H1 (cell line): ENCODE results near the gene DNAH10. TPM values are rescaled to one million over a fixed set of nuclear protein-coding genes. Genes with fewer than 3 reads are reported as not detected.

Experiments
- CTCF ChIA-PET: fragments of 300-600 bp; sonication (Branson Sonifier 250); formaldehyde crosslinking; loops from one replicate; lab custom pipeline; 2021; ENCODE audit not compliant: partially characterized antibody; lab: Charles Lee
- POLR2A ChIA-PET: fragments of 300-600 bp; sonication (Branson Sonifier 250); formaldehyde crosslinking; loops from one replicate; lab custom pipeline; 2021; ENCODE audit warnings: inconsistent platforms; ENCODE audit not compliant: partially characterized antibody; lab: Charles Lee
- DNase-seq, 2 experiments: peaks; one replicate each; pipeline versions ENCODE4 v3.0.0 to v3.0.0-alpha.2; 2010 to 2022; ENCODE audit warnings: low spot score in 2 of 2, low read depth in 1 of 2, mixed read lengths in 1 of 2
- FAIRE-seq: peaks from 2 replicates; lab custom pipeline; 2011; peaks lifted over from hg19 to GRCh38; lab: Jason Lieb, UNC
- H2AFZ ChIP-seq: 2 replicates; pipeline ENCODE4 v1.8.1; 2012; ENCODE audit warnings: low read length, inconsistent platforms
- H2AK5ac ChIP-seq: 2 replicates; pipeline ENCODE4 v1.6.1; 2013; ENCODE audit warnings: low read depth, low read length
- H2BK120ac ChIP-seq: replicated peaks from 2 replicates; pipeline ENCODE3; 2013; ENCODE audit warnings: low read depth, low read length, inconsistent platforms
- H2BK12ac ChIP-seq: 2 replicates; pipeline ENCODE4 v1.6.1; 2013; ENCODE audit warnings: low read depth, low read length
- H2BK15ac ChIP-seq: 2 replicates; pipeline ENCODE4 v1.6.1; 2013; ENCODE audit warnings: low read length
- H2BK20ac ChIP-seq: 2 replicates; pipeline ENCODE4 v1.6.1; 2013; ENCODE audit warnings: low read length
- H2BK5ac ChIP-seq: 2 replicates; pipeline ENCODE4 v1.6.1; 2013; ENCODE audit warnings: low read depth, low read length
- H3K14ac ChIP-seq: 2 replicates; pipeline ENCODE4 v1.6.1; 2013; ENCODE audit warnings: inconsistent platforms; ENCODE audit not compliant: insufficient read length
- H3K18ac ChIP-seq: 2 replicates; pipeline ENCODE4 v1.6.1; 2013; ENCODE audit warnings: low read length; ENCODE audit errors: extremely low read depth
- H3K23ac ChIP-seq: 2 replicates; pipeline ENCODE4 v1.6.1; 2013; ENCODE audit warnings: inconsistent platforms; ENCODE audit not compliant: insufficient read length
- H3K23me2 ChIP-seq: 2 replicates; pipeline ENCODE4 v1.6.1; 2013; ENCODE audit warnings: low read depth, low read length
- H3K27ac ChIP-seq: 2 replicates; pipeline ENCODE4 v1.6.1; 2011; ENCODE audit warnings: low read depth, low read length, inconsistent platforms
- H3K27me3 ChIP-seq, 4 experiments: replicated peaks in 1 of 4; 1 replicate in 1 of 4; 2 replicates in 3 of 4; pipeline versions ENCODE4 v1.6.1 to v1.8.1; 2011 to 2013; ENCODE audit warnings: low read length in 3 of 4, mild to moderate bottlenecking in 3 of 4, inconsistent platforms in 2 of 4, mixed read lengths in 2 of 4, moderate library complexity in 1 of 4; ENCODE audit not compliant: control insufficient read depth in 3 of 4, insufficient read depth in 3 of 4; ENCODE audit errors: extremely low read depth in 1 of 4
- H3K36me3 ChIP-seq, 4 experiments: 2 replicates each; pipeline versions ENCODE4 v1.6.1 to v1.8.1; 2011 to 2013; ENCODE audit warnings: mild to moderate bottlenecking in 4 of 4, low read length in 3 of 4, moderate library complexity in 2 of 4, control low read depth in 1 of 4, inconsistent platforms in 1 of 4; ENCODE audit not compliant: insufficient read depth in 4 of 4, control insufficient read depth in 2 of 4
- H3K4ac ChIP-seq: replicated peaks from 2 replicates; pipeline ENCODE3; 2013; ENCODE audit warnings: low read length, low read depth, mixed read lengths, inconsistent platforms; ENCODE audit not compliant: insufficient read length
- H3K4me1 ChIP-seq, 4 experiments: replicated peaks in 1 of 4; 1 replicate in 1 of 4; 2 replicates in 3 of 4; pipeline versions ENCODE4 v1.6.1 to v1.8.1; 2011 to 2013; ENCODE audit warnings: low read length in 3 of 4, inconsistent platforms in 2 of 4, mixed read lengths in 1 of 4; ENCODE audit not compliant: insufficient read depth in 4 of 4, control insufficient read depth in 3 of 4
- H3K4me2 ChIP-seq, 2 experiments: 2 replicates each; pipeline versions ENCODE4 v1.6.1 to v1.8.1; 2011 to 2013; ENCODE audit warnings: low read depth in 2 of 2, low read length in 2 of 2, control low read depth in 1 of 2, inconsistent platforms in 1 of 2, mild to moderate bottlenecking in 1 of 2; ENCODE audit not compliant: insufficient read depth in 1 of 2
- H3K4me3 ChIP-seq, 4 experiments: fragments of 200-600, 300-600 bp in 1 of 4; sonication (generic), shearing (Covaris generic), sonication (Bioruptor Twin) in 1 of 4; 2 replicates each; pipeline versions ENCODE4 v1.5.1 to v1.8.1; 2011 to 2016; ENCODE audit warnings: low read length in 4 of 4, low read depth in 3 of 4, control low read depth in 2 of 4, inconsistent platforms in 2 of 4, mild to moderate bottlenecking in 2 of 4, mixed read lengths in 1 of 4, moderate library complexity in 1 of 4; ENCODE audit not compliant: insufficient read depth in 2 of 4; ENCODE audit errors: extremely low read depth in 1 of 4
- H3K56ac ChIP-seq: replicated peaks from 2 replicates; pipeline ENCODE3; 2013; ENCODE audit warnings: low read depth, mild to moderate bottlenecking, mixed read lengths, low read length, inconsistent platforms; ENCODE audit not compliant: insufficient read length
- H3K79me1 ChIP-seq: 2 replicates; pipeline ENCODE4 v1.6.1; 2013; ENCODE audit warnings: low read depth, low read length, control low read depth
- H3K79me2 ChIP-seq, 2 experiments: 2 replicates each; pipeline versions ENCODE4 v1.6.1 to v1.8.1; 2012 to 2013; ENCODE audit warnings: low read length in 2 of 2, mild to moderate bottlenecking in 2 of 2, inconsistent platforms in 1 of 2; ENCODE audit not compliant: insufficient read depth in 2 of 2, control insufficient read depth in 1 of 2
- H3K9ac ChIP-seq, 4 experiments: replicated peaks in 1 of 4; 1 replicate in 1 of 4; 2 replicates in 3 of 4; pipeline versions ENCODE4 v1.6.1 to v1.8.1; 2011 to 2013; ENCODE audit warnings: low read depth in 3 of 4, low read length in 3 of 4, control low read depth in 2 of 4, mild to moderate bottlenecking in 2 of 4, moderate library complexity in 2 of 4, inconsistent platforms in 1 of 4; ENCODE audit errors: extremely low read depth in 1 of 4
- H3K9me3 ChIP-seq, 2 experiments: 2 replicates each; pipeline versions ENCODE4 v1.6.1 to v1.8.1; 2012 to 2013; ENCODE audit warnings: mild to moderate bottlenecking in 2 of 2, moderate library complexity in 2 of 2, control low read depth in 1 of 2, inconsistent platforms in 1 of 2, low read depth in 1 of 2, low read length in 1 of 2, mixed read lengths in 1 of 2; ENCODE audit not compliant: insufficient read depth in 2 of 2
- H4K20me1 ChIP-seq, 2 experiments: replicated peaks in 1 of 2; 2 replicates each; pipeline versions ENCODE3 to v1.8.1; 2011 to 2013; ENCODE audit warnings: inconsistent platforms in 2 of 2, low read length in 2 of 2, mild to moderate bottlenecking in 1 of 2; ENCODE audit not compliant: insufficient read depth in 2 of 2, control insufficient read depth in 1 of 2
- H4K5ac ChIP-seq: 2 replicates; pipeline ENCODE4 v1.6.1; 2013; ENCODE audit warnings: low read length, low read depth, mixed read lengths, inconsistent platforms; ENCODE audit not compliant: insufficient read length
- H4K8ac ChIP-seq: 2 replicates; pipeline ENCODE4 v1.8.0; 2013; ENCODE audit warnings: mild to moderate bottlenecking, moderate library complexity, low read length, inconsistent platforms; ENCODE audit not compliant: insufficient read depth; ENCODE audit errors: extremely low read depth
- H4K91ac ChIP-seq: replicated peaks from 2 replicates; pipeline ENCODE3; 2013; ENCODE audit warnings: low read length, mixed read lengths, inconsistent platforms; ENCODE audit not compliant: insufficient read length
- ASH2L ChIP-seq: fragments of 200-600, 300-600 bp; sonication (generic); IDR thresholded peaks from one replicate; pipeline ENCODE4 v1.7.1; 2017; ENCODE audit warnings: low read length
- CEBPB ChIP-seq: IDR thresholded peaks from 2 replicates; pipeline ENCODE4 v1.6.1; 2012; ENCODE audit warnings: low read depth, low read length
- CREB1 ChIP-seq: IDR thresholded peaks from 2 replicates; pipeline ENCODE4 v1.6.1; 2012; ENCODE audit warnings: inconsistent platforms
- MAX ChIP-seq: IDR thresholded peaks from 2 replicates; pipeline ENCODE4 v1.6.1; 2012; ENCODE audit warnings: inconsistent platforms
- PHF8 ChIP-seq: fragments of 200-600 bp; sonication (generic); conservative IDR thresholded peaks from 2 replicates; pipeline ENCODE4 v1.7.1; 2012; ENCODE audit warnings: low read depth, mild to moderate bottlenecking, inconsistent platforms, low read length, moderate library complexity
- POLR2AphosphoS5 ChIP-seq: IDR thresholded peaks from 2 replicates; pipeline ENCODE4 v1.6.1; 2011; ENCODE audit warnings: low read depth, low read length
- SAP30 ChIP-seq: fragments of 300-600 bp; sonication (generic); IDR thresholded peaks from 2 replicates; pipeline ENCODE4 v1.7.1; 2012; ENCODE audit warnings: low read length, moderate library complexity, mild to moderate bottlenecking, inconsistent platforms; ENCODE audit not compliant: insufficient read depth, insufficient replicate concordance
- SIN3A ChIP-seq, 2 experiments: IDR thresholded peaks in 1 of 2; conservative IDR thresholded peaks in 1 of 2; 2 replicates each; pipeline ENCODE4 v1.6.1; 2011 to 2012; ENCODE audit warnings: low read length in 2 of 2, improper control_type of control experiment in 1 of 2, low read depth in 1 of 2, mild to moderate bottlenecking in 1 of 2
- SP2 ChIP-seq: IDR thresholded peaks from 2 replicates; pipeline ENCODE4 v1.6.1; 2012; ENCODE audit warnings: mild to moderate bottlenecking, low read length, inconsistent platforms
- TBP ChIP-seq: IDR thresholded peaks from 2 replicates; pipeline ENCODE4 v1.6.1; 2011; ENCODE audit warnings: low read depth, low read length, improper control_type of control experiment
- TEAD4 ChIP-seq: IDR thresholded peaks from 2 replicates; pipeline ENCODE4 v1.6.1; 2012; ENCODE audit warnings: low read depth, low read length, inconsistent platforms, mixed read lengths
- WGBS, 2 experiments: shearing (Covaris generic) in 1 of 2; methylation state at CpG; one replicate each; pipeline versions ENCODE4 v1.1.6 to v1.1.7; 2013 to 2015; ENCODE audit warnings: low lambda C conversion rate in 2 of 2, mixed read lengths in 2 of 2, inconsistent platforms in 1 of 2, low coverage in 1 of 2, missing lambda C conversion rate in 1 of 2; ENCODE audit not compliant: insufficient replicate concordance in 2 of 2, insufficient coverage in 1 of 2, insufficient read length in 1 of 2; ENCODE audit errors: extremely low coverage in 1 of 2, missing lambda C conversion rate in 1 of 2; 5-methylcytosine and 5-hydroxymethylcytosine counted together
- polyA plus RNA-seq, 7 experiments: library from polyadenylated mRNA; depleted of rRNA in 3 of 7; stranded (reverse) in 5 of 7; unstranded in 2 of 7; fragments of >200 nt in 5 of 7; fragments of 200-250 nt in 2 of 7; gene quantifications; 1 replicate in 5 of 7; 2 replicates in 1 of 7; 4 replicates in 1 of 7; pipeline versions ENCODE4 v1.2.1 to v1.2.3, GENCODE V29; 2011 to 2013; ENCODE audit warnings: missing spikeins in 2 of 7, mixed read lengths in 2 of 7
- total RNA-seq: library from RNA; stranded (reverse); fragmentation: NEBNext Ultra II Directional; extraction: Animal tissue kit (Norgen Biotek cat#: 25700); gene quantifications from 2 replicates; pipeline ENCODE4 v1.2.1, GENCODE V29; 2021
- TF ChIP-seq, protein P1 (sequence below), 3 experiments: IDR thresholded peaks; 1 replicate in 2 of 3; 2 replicates in 1 of 3; pipeline versions ENCODE4 v1.5.1 to v1.6.1; 2011; ENCODE audit warnings: low read length in 3 of 3, mild to moderate bottlenecking in 3 of 3, inconsistent platforms in 2 of 3, low read depth in 1 of 3, moderate library complexity in 1 of 3; ENCODE audit not compliant: insufficient read depth in 1 of 3; ENCODE audit errors: control extremely low read depth in 1 of 3

The DNAH10 gene
- total and polyA plus RNA-seq, 2 of the 8 experiments (the other 6 are each of a cell fraction or from before 2014, with no cell fraction given), result 0.02 to 0.24 TPM

GRCh38 chr12:123893276-123893675 lies 131.2 kb downstream of the DNAH10 start:
- Histone ChIP-seq H2BK120ac (no peak overlapping the region), H3K36me3 (no peaks in the 10 kb centered on the region), H3K18ac (no peak overlapping the region), H3K56ac (no peak overlapping the region), H3K27ac (no peak overlapping the region), H4K20me1 (no peaks in the 10 kb centered on the region), H2BK5ac (no peak overlapping the region), H3K9ac (no peak overlapping the region), H3K4me1 (peaks cover 0 to 6% (median 1%) of the 10 kb centered on the region in 4 experiments; a peak in 4 of 7 replicates), H4K8ac (no peak overlapping the region), H2AK5ac (no peak overlapping the region), H3K4ac (no peak overlapping the region), H3K27me3 (0 out of 7 replicates have a peak, but pooled peaks cover 0 to 3% (median 0%) of the 10 kb centered on the region in 4 experiments), H3K79me2 (no peaks in the 10 kb centered on the region), H3K23me2 (no peaks in the 10 kb centered on the region; the same call in 1 of the 2 replicates), H3K14ac (no peak overlapping the region), H3K9me3 (no peaks in the 10 kb centered on the region), H3K23ac (no peak overlapping the region), H2BK12ac (no peak overlapping the region), H4K5ac (no peak overlapping the region), H4K91ac (no peak overlapping the region), H2AFZ (no peak overlapping the region), H3K4me2 (no peak overlapping the region), H2BK15ac (no peak overlapping the region), H3K4me3 (no peak overlapping the region), H3K79me1 (no peaks in the 10 kb centered on the region), H2BK20ac (no peak overlapping the region)
- DNase-seq (no peak), FAIRE-seq (no peak)
- 92% methylated on average over 9 of the region's 9 CpGs; no CpG with 5 or more reads in 1 of the 2 experiments for WGBS, 2 experiments
- ChIA-PET CTCF (interaction anchor here (0.7 to 6.1 kb wide), 2 partner anchors 11 to 103 kb away, joined by 3 to 35 read pairs; no protein-coding TSS in a partner anchor), POLR2A (no interaction called here)
- TF ChIP-seq PHF8 (no peak), MAX (no peak), TBP (no peak), CEBPB (no peak), SAP30 (no peak), CREB1 (no peak), SP2 (no peak), SIN3A (conservative IDR thresholded peaks at IDR 0.05 in 1 of 2, IDR thresholded peaks at IDR 0.05 in 1 of 2; ENCODE audit: low read depth in 1 of 2, low read length in 2 of 2) (no peak), POLR2AphosphoS5 (no peak), ASH2L (no peak), TEAD4 (no peak)
- TF ChIP-seq, protein P1, sequence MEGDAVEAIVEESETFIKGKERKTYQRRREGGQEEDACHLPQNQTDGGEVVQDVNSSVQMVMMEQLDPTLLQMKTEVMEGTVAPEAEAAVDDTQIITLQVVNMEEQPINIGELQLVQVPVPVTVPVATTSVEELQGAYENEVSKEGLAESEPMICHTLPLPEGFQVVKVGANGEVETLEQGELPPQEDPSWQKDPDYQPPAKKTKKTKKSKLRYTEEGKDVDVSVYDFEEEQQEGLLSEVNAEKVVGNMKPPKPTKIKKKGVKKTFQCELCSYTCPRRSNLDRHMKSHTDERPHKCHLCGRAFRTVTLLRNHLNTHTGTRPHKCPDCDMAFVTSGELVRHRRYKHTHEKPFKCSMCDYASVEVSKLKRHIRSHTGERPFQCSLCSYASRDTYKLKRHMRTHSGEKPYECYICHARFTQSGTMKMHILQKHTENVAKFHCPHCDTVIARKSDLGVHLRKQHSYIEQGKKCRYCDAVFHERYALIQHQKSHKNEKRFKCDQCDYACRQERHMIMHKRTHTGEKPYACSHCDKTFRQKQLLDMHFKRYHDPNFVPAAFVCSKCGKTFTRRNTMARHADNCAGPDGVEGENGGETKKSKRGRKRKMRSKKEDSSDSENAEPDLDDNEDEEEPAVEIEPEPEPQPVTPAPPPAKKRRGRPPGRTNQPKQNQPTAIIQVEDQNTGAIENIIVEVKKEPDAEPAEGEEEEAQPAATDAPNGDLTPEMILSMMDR (IDR thresholded peaks at IDR 0.05; ENCODE audit: control extremely low read depth in 1 of 3, insufficient read depth in 1 of 3, low read depth in 1 of 3, low read length in 3 of 3), result no peak
